Hepatocyte (in vitro differentiated cells): ENCODE results near the gene RSRC2. TPM values are rescaled to one million over a fixed set of nuclear protein-coding genes. Genes with fewer than 3 reads are reported as not detected.

Experiments used
- DNase-seq: peaks from one replicate; pipeline ENCODE4 v3.0.0-alpha.2; 2016; ENCODE audit warnings: low spot score
- H2AFZ ChIP-seq: fragments of 200-600 bp; sonication (generic); 2 replicates; pipeline ENCODE4 v1.6.0; 2016; ENCODE audit warnings: antibody characterized with exemption, mild to moderate bottlenecking
- H3K27ac ChIP-seq: fragments of 200-600 bp; sonication (generic); 2 replicates; pipeline ENCODE4 v1.5.1; 2016; ENCODE audit warnings: mild to moderate bottlenecking
- H3K27me3 ChIP-seq: fragments of 200-600 bp; sonication (generic); 2 replicates; pipeline ENCODE4 v1.6.1; 2016
- H3K36me3 ChIP-seq: fragments of 200-600 bp; sonication (generic); replicated peaks from 2 replicates; pipeline ENCODE4 v1.5.1; 2016; ENCODE audit warnings: low read depth; ENCODE audit not compliant: insufficient read depth
- H3K4me1 ChIP-seq: fragments of 200-600 bp; sonication (generic); 2 replicates; pipeline ENCODE4 v1.5.1; 2016; ENCODE audit warnings: mild to moderate bottlenecking, moderate library complexity; ENCODE audit not compliant: insufficient read depth
- H3K4me2 ChIP-seq: fragments of 200-600 bp; sonication (generic); 2 replicates; pipeline ENCODE4 v1.6.0; 2016
- H3K4me3 ChIP-seq: fragments of 200-600 bp; sonication (generic); 2 replicates; pipeline ENCODE4 v1.5.1; 2016; ENCODE audit warnings: mild to moderate bottlenecking
- H3K79me2 ChIP-seq: fragments of 200-600 bp; sonication (generic); 2 replicates; pipeline ENCODE4 v1.6.0; 2017; ENCODE audit warnings: mild to moderate bottlenecking
- H3K9me2 ChIP-seq: fragments of 200-600 bp; sonication (generic); replicated peaks from 2 replicates; pipeline ENCODE4 v1.6.0; 2017; ENCODE audit warnings: mild to moderate bottlenecking; ENCODE audit not compliant: insufficient read depth
- H3K9me3 ChIP-seq: fragments of 200-600 bp; sonication (generic); 2 replicates; pipeline ENCODE4 v1.5.1; 2016; ENCODE audit warnings: low read depth, mild to moderate bottlenecking
- H4K20me1 ChIP-seq: fragments of 200-600 bp; sonication (generic); 2 replicates; pipeline ENCODE4 v1.6.0; 2016; ENCODE audit warnings: mild to moderate bottlenecking; ENCODE audit not compliant: insufficient read depth, poor library complexity, severe bottlenecking
- CTCF ChIP-seq: fragments of 200-600 bp; sonication (generic); IDR thresholded peaks from 2 replicates; pipeline ENCODE4 v1.5.1; 2016; ENCODE audit warnings: antibody characterized with exemption, mild to moderate bottlenecking; ENCODE audit not compliant: poor library complexity
- EZH2 ChIP-seq: fragments of 200-600 bp; sonication (generic); IDR thresholded peaks from 2 replicates; pipeline ENCODE4 v1.6.1; 2016; ENCODE audit warnings: antibody characterized with exemption, mild to moderate bottlenecking, borderline replicate concordance
- EZH2phosphoT487 ChIP-seq: fragments of 200-600 bp; sonication (generic); IDR thresholded peaks from one replicate; pipeline ENCODE4 v1.6.1; 2018; ENCODE audit warnings: antibody characterized with exemption, mild to moderate bottlenecking, low read depth, moderate library complexity; ENCODE audit not compliant: unreplicated experiment, severe bottlenecking
- WGBS: methylation state at CpG from one replicate; pipeline ENCODE4 v1.1.6; 2016; ENCODE audit warnings: low lambda C conversion rate; ENCODE audit errors: missing lambda C conversion rate; 5-methylcytosine and 5-hydroxymethylcytosine counted together
- polyA plus RNA-seq: library from polyadenylated mRNA; unstranded; fragments of >200 nt; fragmentation: Nextera tagmentation; extraction: Ambion mirVana; gene quantifications from 2 replicates; pipeline ENCODE4 v1.2.1, GENCODE V29; 2016
- total RNA-seq: library from RNA; depleted of rRNA; stranded (reverse); fragments of >200 nt; gene quantifications from 2 replicates; pipeline ENCODE4 v1.2.3, GENCODE V29; 2014

RSRC2 gene
- total and polyA plus RNA-seq, 2 experiments from 2014 or later, result 53.6 to 90.9 TPM

- no peak overlapping the region for H3K27ac ChIP-seq
- no peaks in the 10 kb centered on the region for H3K9me2 ChIP-seq
- no peaks in the 10 kb centered on the region for H3K9me3 ChIP-seq
- peaks cover 19% of the 10 kb centered on the region for H3K4me1 ChIP-seq
- no peak overlapping the region for H3K4me2 ChIP-seq
- H3K79me2 ChIP-seq, result peaks cover 99% of the 10 kb centered on the region
- no peak overlapping the region for H2AFZ ChIP-seq
- H4K20me1 ChIP-seq, result peaks cover 94% of the 10 kb centered on the region
- 97% methylated on average over 4 of the region's 4 CpGs for WGBS
- TF ChIP-seq EZH2phosphoT487, result no peak
- TF ChIP-seq CTCF, result no peak
- no peak for TF ChIP-seq EZH2
- no peak for DNase-seq
- H3K36me3 ChIP-seq, result peaks cover 21% of the 10 kb centered on the region
- H3K4me3 ChIP-seq, result no peak overlapping the region
- H3K27me3 ChIP-seq, result no peaks in the 10 kb centered on the region
Measured at GRCh38 chr12:122520676-122521075, 6.1 kb downstream of the RSRC2 start.

GRCh38 chr12:122519418-122519817 is 7.3 kb downstream of the RSRC2 start:
- Histone ChIP-seq H3K79me2 (peaks cover 100% of the 10 kb centered on the region), H3K9me3 (no peaks in the 10 kb centered on the region), H3K27ac (no peak overlapping the region), H3K9me2 (no peaks in the 10 kb centered on the region), H2AFZ (no peak overlapping the region), H3K4me3 (no peak overlapping the region), H3K27me3 (no peaks in the 10 kb centered on the region), H3K36me3 (peaks cover 24% of the 10 kb centered on the region), H4K20me1 (peaks cover 93% of the 10 kb centered on the region), H3K4me1 (peaks cover 19% of the 10 kb centered on the region), H3K4me2 (no peak overlapping the region)
- no peak for DNase-seq
- no peak for TF ChIP-seq CTCF
- no peak for TF ChIP-seq EZH2phosphoT487
- TF ChIP-seq EZH2, result no peak
- 90% methylated on average over 1 of the region's 1 CpG for WGBS

GRCh38 chr12:122518908-122519307 is 7.8 kb downstream of the RSRC2 start:
- Histone ChIP-seq H3K9me2 (no peaks in the 10 kb centered on the region), H3K36me3 (peaks cover 24% of the 10 kb centered on the region), H2AFZ (no peak overlapping the region), H4K20me1 (peaks cover 87% of the 10 kb centered on the region), H3K4me1 (peaks cover 18% of the 10 kb centered on the region), H3K9me3 (no peaks in the 10 kb centered on the region), H3K4me2 (no peak overlapping the region), H3K4me3 (no peak overlapping the region), H3K27ac (no peak overlapping the region), H3K79me2 (peaks cover 99% of the 10 kb centered on the region), H3K27me3 (no peaks in the 10 kb centered on the region)
- TF ChIP-seq EZH2 (no peak), CTCF (no peak), EZH2phosphoT487 (no peak)
- WGBS, result 100% methylated on average over 1 of the region's 1 CpG
- no peak for DNase-seq

GRCh38 chr12:122517877-122518276 is 8.9 kb downstream of the RSRC2 start:
- peaks cover 24% of the 10 kb centered on the region for H3K36me3 ChIP-seq
- no peak overlapping the region for H3K4me3 ChIP-seq
- H3K9me2 ChIP-seq, result no peaks in the 10 kb centered on the region
- peaks cover 8% of the 10 kb centered on the region for H3K4me1 ChIP-seq
- no peaks in the 10 kb centered on the region for H3K9me3 ChIP-seq
- H2AFZ ChIP-seq, result no peak overlapping the region
- peaks cover 99% of the 10 kb centered on the region for H3K79me2 ChIP-seq
- DNase-seq, result peak; percentile 46
- peaks cover 84% of the 10 kb centered on the region for H4K20me1 ChIP-seq
- WGBS, result 79% methylated on average over 5 of the region's 5 CpGs
- no peak overlapping the region for H3K4me2 ChIP-seq
- H3K27me3 ChIP-seq, result no peaks in the 10 kb centered on the region
- no peak for TF ChIP-seq EZH2phosphoT487
- no peak for TF ChIP-seq EZH2
- no peak for TF ChIP-seq CTCF
- peak overlapping the region; percentile 44 for H3K27ac ChIP-seq
